Measurements from ENCODE around the gene ACSL5.
A peak's percentile ranks its signal among the peaks of the same experiment; 100 is the strongest.

Gene ACSL5

DNA sequence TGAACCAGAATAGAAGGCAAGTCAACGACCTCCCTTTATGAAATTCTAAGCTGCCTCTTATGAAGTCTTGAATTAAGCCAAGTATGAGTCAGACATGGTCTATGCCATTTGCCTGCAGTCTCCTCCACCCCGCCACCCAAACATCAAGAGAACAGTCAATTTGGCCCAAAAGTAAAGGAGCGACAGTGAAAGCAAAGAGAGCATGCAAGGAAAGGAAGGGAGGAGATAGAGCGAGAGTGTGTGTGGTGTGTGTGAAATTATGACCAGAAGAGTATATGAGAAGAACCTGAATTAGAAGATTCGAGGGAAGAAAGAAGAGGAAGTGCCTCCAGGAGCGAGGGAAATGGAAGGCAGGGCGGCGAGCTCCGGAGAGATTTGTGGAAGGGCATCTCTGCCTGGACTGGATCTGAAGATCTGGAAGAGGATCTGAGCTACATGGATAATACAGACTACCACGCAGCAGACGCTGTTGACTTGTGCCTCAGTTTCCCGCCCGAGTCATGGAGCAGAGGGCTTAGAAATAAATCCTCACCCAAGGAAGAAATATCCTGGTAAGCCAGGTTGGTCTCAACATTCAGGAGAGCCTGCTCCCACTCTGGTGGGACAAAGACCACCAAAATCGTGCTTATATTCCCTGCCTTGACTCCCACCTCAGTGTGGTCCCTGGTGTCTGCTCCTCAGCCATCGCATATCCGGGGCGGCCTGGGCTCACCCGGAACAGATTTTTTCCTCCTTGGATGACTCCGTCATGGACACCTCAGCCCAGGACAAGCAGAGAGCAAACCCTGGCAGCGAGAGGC is 72.3 kb downstream of the ACSL5 start:
- TF ChIP-seq, protein P1, sequence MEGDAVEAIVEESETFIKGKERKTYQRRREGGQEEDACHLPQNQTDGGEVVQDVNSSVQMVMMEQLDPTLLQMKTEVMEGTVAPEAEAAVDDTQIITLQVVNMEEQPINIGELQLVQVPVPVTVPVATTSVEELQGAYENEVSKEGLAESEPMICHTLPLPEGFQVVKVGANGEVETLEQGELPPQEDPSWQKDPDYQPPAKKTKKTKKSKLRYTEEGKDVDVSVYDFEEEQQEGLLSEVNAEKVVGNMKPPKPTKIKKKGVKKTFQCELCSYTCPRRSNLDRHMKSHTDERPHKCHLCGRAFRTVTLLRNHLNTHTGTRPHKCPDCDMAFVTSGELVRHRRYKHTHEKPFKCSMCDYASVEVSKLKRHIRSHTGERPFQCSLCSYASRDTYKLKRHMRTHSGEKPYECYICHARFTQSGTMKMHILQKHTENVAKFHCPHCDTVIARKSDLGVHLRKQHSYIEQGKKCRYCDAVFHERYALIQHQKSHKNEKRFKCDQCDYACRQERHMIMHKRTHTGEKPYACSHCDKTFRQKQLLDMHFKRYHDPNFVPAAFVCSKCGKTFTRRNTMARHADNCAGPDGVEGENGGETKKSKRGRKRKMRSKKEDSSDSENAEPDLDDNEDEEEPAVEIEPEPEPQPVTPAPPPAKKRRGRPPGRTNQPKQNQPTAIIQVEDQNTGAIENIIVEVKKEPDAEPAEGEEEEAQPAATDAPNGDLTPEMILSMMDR (IDR thresholded peaks at IDR 0.05; ENCODE audit: control insufficient read depth, extremely low read depth, insufficient read depth): no peak
- H3K4me3 ChIP-seq (ENCODE audit: low read depth, low read length): peak overlapping the region; percentile 99
- DNase-seq (ENCODE audit: low read depth): no peak

GRCh38 chr10:112446855-112447619 is 73.1 kb downstream of the ACSL5 start, which contains the start of the genes VTI1A and ZDHHC6:
Gene VTI1A (plus strand): TSS chr10:112447215. CDS start chr10:112447374, 159 bp downstream.
Gene ZDHHC6 (minus strand): TSS chr10:112446914. CDS start chr10:112445436, 1,478 bp downstream.
- TF ChIP-seq, protein P1 (IDR thresholded peaks at IDR 0.05; ENCODE audit: control insufficient read depth, extremely low read depth, insufficient read depth): no peak; the same call in 1 of the 2 replicates
- peak within 1 kb of the TSS; percentile 99 for H3K4me3 ChIP-seq (ENCODE audit: low read depth, low read length)
- peak; percentile 75 for DNase-seq (ENCODE audit: low read depth)

GRCh38 chr10:112447620-112447928 is 73.7 kb downstream of the ACSL5 start:
- H3K4me3 ChIP-seq (ENCODE audit: low read depth, low read length): peak overlapping the region; percentile 99
- TF ChIP-seq, protein P1 (IDR thresholded peaks at IDR 0.05; ENCODE audit: control insufficient read depth, extremely low read depth, insufficient read depth): no peak

GRCh38 chr10:112448888-112449287 is 75.0 kb downstream of the ACSL5 start:
- no peak overlapping the region for H3K4me3 ChIP-seq (ENCODE audit: low read depth, low read length)
- DNase-seq (ENCODE audit: low read depth): no peak
- TF ChIP-seq, protein P1 (IDR thresholded peaks at IDR 0.05; ENCODE audit: control insufficient read depth, extremely low read depth, insufficient read depth): no peak

More at GRCh38 chr10:112447620-112447928, 73.7 kb downstream of the ACSL5 start:
- no peak for DNase-seq (ENCODE audit: low read depth)

- TF ChIP-seq, protein P1 (IDR thresholded peaks at IDR 0.05; ENCODE audit: control insufficient read depth, extremely low read depth, insufficient read depth): no peak
- DNase-seq (ENCODE audit: low read depth): no peak
- no peak overlapping the region for H3K4me3 ChIP-seq (ENCODE audit: low read depth, low read length)
These were observed 81.2 kb downstream of the ACSL5 start for GRCh38 chr10:112454910-112455779.

- DNase-seq (ENCODE audit: low read depth): no peak
- H3K4me3 ChIP-seq (ENCODE audit: low read depth, low read length): no peak overlapping the region
- TF ChIP-seq, protein P1 (IDR thresholded peaks at IDR 0.05; ENCODE audit: control insufficient read depth, extremely low read depth, insufficient read depth): no peak
These were observed 82.6 kb downstream of the ACSL5 start for GRCh38 chr10:112456533-112456932.

All from LNCaP clone FGC (cell line).